ENCODE measurements around the gene SHMT2. TPM values are rescaled to one million over a fixed set of nuclear protein-coding genes. Genes with fewer than 3 reads are reported as not detected.

SHMT2 gene
- total and polyA plus RNA-seq, 9 of the 15 experiments (the other 6 are each of a cell fraction or from before 2014, with no cell fraction given) = 46.1 to 319 (median 115) TPM

DNA sequence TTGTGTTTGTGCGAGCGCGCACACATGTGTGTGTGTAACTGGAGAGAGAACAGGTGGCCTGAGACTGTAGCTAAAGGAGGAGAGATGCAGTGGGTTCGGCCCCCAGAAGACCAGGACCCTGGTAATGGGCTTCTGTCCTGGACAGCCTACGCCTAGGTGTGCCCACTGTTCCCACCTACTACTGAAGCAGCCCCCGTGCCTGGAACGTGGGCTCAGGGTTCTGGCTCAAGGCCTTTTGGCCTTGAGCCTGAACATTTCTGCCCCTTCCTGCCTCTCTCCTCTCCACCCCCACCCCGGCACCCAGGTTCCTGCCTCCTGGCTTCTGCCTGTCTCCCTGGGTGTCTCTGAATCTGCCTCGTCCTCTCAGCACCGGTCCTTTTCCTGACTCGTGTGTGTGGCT lies 14.4 kb upstream of the SHMT2 start (continued):
- TF ChIP-seq, protein P1, sequence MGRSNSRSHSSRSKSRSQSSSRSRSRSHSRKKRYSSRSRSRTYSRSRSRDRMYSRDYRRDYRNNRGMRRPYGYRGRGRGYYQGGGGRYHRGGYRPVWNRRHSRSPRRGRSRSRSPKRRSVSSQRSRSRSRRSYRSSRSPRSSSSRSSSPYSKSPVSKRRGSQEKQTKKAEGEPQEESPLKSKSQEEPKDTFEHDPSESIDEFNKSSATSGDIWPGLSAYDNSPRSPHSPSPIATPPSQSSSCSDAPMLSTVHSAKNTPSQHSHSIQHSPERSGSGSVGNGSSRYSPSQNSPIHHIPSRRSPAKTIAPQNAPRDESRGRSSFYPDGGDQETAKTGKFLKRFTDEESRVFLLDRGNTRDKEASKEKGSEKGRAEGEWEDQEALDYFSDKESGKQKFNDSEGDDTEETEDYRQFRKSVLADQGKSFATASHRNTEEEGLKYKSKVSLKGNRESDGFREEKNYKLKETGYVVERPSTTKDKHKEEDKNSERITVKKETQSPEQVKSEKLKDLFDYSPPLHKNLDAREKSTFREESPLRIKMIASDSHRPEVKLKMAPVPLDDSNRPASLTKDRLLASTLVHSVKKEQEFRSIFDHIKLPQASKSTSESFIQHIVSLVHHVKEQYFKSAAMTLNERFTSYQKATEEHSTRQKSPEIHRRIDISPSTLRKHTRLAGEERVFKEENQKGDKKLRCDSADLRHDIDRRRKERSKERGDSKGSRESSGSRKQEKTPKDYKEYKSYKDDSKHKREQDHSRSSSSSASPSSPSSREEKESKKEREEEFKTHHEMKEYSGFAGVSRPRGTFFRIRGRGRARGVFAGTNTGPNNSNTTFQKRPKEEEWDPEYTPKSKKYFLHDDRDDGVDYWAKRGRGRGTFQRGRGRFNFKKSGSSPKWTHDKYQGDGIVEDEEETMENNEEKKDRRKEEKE (IDR thresholded peaks at IDR 0.05; ENCODE audit: borderline replicate concordance in 1 of 2, control insufficient read depth in 1 of 2, low read depth in 2 of 2, low read length in 1 of 2) = no peak
- TF ChIP-seq, protein P2, sequence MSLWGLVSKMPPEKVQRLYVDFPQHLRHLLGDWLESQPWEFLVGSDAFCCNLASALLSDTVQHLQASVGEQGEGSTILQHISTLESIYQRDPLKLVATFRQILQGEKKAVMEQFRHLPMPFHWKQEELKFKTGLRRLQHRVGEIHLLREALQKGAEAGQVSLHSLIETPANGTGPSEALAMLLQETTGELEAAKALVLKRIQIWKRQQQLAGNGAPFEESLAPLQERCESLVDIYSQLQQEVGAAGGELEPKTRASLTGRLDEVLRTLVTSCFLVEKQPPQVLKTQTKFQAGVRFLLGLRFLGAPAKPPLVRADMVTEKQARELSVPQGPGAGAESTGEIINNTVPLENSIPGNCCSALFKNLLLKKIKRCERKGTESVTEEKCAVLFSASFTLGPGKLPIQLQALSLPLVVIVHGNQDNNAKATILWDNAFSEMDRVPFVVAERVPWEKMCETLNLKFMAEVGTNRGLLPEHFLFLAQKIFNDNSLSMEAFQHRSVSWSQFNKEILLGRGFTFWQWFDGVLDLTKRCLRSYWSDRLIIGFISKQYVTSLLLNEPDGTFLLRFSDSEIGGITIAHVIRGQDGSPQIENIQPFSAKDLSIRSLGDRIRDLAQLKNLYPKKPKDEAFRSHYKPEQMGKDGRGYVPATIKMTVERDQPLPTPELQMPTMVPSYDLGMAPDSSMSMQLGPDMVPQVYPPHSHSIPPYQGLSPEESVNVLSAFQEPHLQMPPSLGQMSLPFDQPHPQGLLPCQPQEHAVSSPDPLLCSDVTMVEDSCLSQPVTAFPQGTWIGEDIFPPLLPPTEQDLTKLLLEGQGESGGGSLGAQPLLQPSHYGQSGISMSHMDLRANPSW (CRISPR knock-in tag; IDR thresholded peaks at IDR 0.05) = no peak
- no peak for TF ChIP-seq ERF (CRISPR knock-in tag; IDR thresholded peaks at IDR 0.05)

GRCh38 chr12:57215668-57216013 lies 13.9 kb upstream of the SHMT2 start:
- ChIA-PET CTCF (ENCODE audit: low intra/inter-chr PET ratio) (interaction anchor here (0.7 to 7.2 kb wide), 3 partner anchors 22 to 28 kb away, joined by 3 to 186 read pairs (median 4); a partner anchor contains a TSS), POLR2A (interaction anchor here (0.6 to 1.1 kb wide), 2 partner anchors 14 to 16 kb away, joined by 3 read pairs; partner anchors contain the start of gene SHMT2)
- Histone ChIP-seq H2AFZ (ENCODE audit: low read depth, low read length) (no peak overlapping the region), H3K4me3 (no peak overlapping the region), H3K36me3 (ENCODE audit: control insufficient read depth, insufficient read depth, low read length) (no peaks in the 10 kb centered on the region), H4K20me1 (replicated peaks; ENCODE audit: control insufficient read depth, insufficient read depth, low read length) (peaks cover 13% of the 10 kb centered on the region; the same call in 1 of the 2 replicates), H3K4me2 (ENCODE audit: insufficient read depth, low read length) (no peak overlapping the region), H3K4me1 (replicated peaks in 1 of 2; ENCODE audit: control insufficient read depth in 2 of 2, insufficient read depth in 2 of 2, low read length in 2 of 2) (peaks cover 17 to 59% of the 10 kb centered on the region in 2 experiments; a peak in 4 of 5 replicates), H3K9me3 (replicated peaks; ENCODE audit: control insufficient read depth, insufficient read depth, low read depth, low read length) (no peaks in the 10 kb centered on the region), H3K9ac (ENCODE audit: insufficient read depth in 1 of 2, low read depth in 2 of 2, low read length in 2 of 2) (peak overlapping the region in 1 of 2 experiments; percentile 56; a peak in 1 of 4 replicates), H3K27ac (ENCODE audit: extremely low read depth, low read depth, low read length) (no peak overlapping the region), H3K9me1 (ENCODE audit: control insufficient read depth, insufficient read depth, low read length) (peaks cover 3% of the 10 kb centered on the region), H3K27me3 (ENCODE audit: control insufficient read depth in 2 of 2, insufficient read depth in 2 of 2, low read length in 2 of 2) (peaks cover 37 to 71% of the 10 kb centered on the region in 2 experiments), H3K79me2 (ENCODE audit: control insufficient read depth, insufficient read depth, low read length) (no peaks in the 10 kb centered on the region)
- ATAC-seq = no peak
- FAIRE-seq = peak; percentile 59
- WGBS (ENCODE audit: insufficient coverage, low coverage, missing lambda C conversion rate) = 2% methylated on average over 5 of the region's 7 CpGs
- intact Hi-C loops (cut with micrococcal nuclease) (no loop called here), in situ Hi-C loops (cut with MboI) (no loop called here)
- DNase-seq (ENCODE audit: extremely low read depth in 1 of 4, low spot score in 3 of 4) = no peak
- BruUV-seq (replicated peaks) = no TSS peak
- TF ChIP-seq PRPF4 (IDR thresholded peaks at IDR 0.05; ENCODE audit: insufficient read depth, low read depth, low read length, poor library complexity, severe bottlenecking) = no peak
- TF ChIP-seq BRF1 (IDR thresholded peaks at IDR 0.05; ENCODE audit: borderline replicate concordance, extremely low read depth, insufficient read length) = no peak
- TF ChIP-seq EZH2 (IDR thresholded peaks at IDR 0.05; ENCODE audit: borderline replicate concordance, low read depth, low read length) = 0 out of 2 replicates have a peak, but pooled peaks have one; percentile 52
- TF ChIP-seq, protein P3, sequence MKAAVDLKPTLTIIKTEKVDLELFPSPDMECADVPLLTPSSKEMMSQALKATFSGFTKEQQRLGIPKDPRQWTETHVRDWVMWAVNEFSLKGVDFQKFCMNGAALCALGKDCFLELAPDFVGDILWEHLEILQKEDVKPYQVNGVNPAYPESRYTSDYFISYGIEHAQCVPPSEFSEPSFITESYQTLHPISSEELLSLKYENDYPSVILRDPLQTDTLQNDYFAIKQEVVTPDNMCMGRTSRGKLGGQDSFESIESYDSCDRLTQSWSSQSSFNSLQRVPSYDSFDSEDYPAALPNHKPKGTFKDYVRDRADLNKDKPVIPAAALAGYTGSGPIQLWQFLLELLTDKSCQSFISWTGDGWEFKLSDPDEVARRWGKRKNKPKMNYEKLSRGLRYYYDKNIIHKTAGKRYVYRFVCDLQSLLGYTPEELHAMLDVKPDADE (conservative IDR thresholded peaks at IDR 0.05; ENCODE audit: control insufficient read depth, low read depth, low read length) = no peak
- no peak for TF ChIP-seq ZNF165 (CRISPR knock-in tag; IDR thresholded peaks at IDR 0.05; ENCODE audit: borderline replicate concordance)
- peak; percentile 89 for TF ChIP-seq RFX5 (IDR thresholded peaks at IDR 0.05; ENCODE audit: low read depth, low read length)
- no peak for TF ChIP-seq RCOR1 (IDR thresholded peaks at IDR 0.05; ENCODE audit: borderline replicate concordance in 1 of 2, low read depth in 2 of 2, low read length in 2 of 2)
- no peak for TF ChIP-seq CBX3 (IDR thresholded peaks at IDR 0.05; ENCODE audit: borderline replicate concordance in 1 of 2, low read length in 2 of 2)
- TF ChIP-seq CEBPB (tag; IDR thresholded peaks at IDR 0.05) = no peak
- no peak for TF ChIP-seq XRCC4 (IDR thresholded peaks at IDR 0.05; ENCODE audit: extremely low read depth, insufficient read depth, insufficient read length)

All from K562 (cell line).